OCI-M2 (cell line): ENCODE measurements around the gene ABHD3.
"Not testable (repeated sequence)": the region's sequence is repeated elsewhere in the genome, so short reads cannot be mapped to it uniquely, and the experiment has no call there.

Experiments used
- DNase-seq: peaks from one replicate; lab custom pipeline; 2025; ENCODE audit not compliant: unreplicated experiment; lab: John Stamatoyannopoulos, UW

Gene ABHD3

DNA sequence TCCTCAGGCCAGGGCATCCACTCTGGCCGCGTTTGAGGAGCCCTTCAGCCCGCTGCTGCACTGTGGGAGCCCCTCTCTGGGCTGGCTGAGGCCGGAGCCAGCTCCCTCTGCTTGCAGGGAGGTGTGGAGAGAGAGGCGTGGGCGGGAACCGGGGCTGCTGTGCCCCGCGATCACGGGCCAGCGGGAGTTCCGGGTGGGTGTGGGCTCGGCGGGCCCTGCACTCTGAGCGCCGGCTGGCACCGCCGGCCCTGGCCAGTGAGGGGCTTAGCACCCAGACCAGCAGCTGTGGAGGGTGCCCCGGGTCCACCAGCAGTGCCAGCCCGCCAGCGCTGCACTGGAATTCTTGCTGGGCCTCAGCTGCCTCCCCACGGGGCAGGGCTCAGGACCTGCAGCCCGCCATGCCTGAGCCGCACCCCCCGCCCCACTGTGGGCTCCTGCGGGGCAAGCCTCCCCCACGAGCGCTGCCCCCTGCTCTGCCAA, 1.9 kb upstream of the ABHD3 start:
- no peak for DNase-seq

GRCh38 chr18:21703241-21703820, 1.2 kb downstream of the ABHD3 start:
- DNase-seq, result no peak

GRCh38 chr18:21702602-21703001, 2.0 kb downstream of the ABHD3 start:
- DNase-seq, result no peak

- DNase-seq, result no peak
Observed at GRCh38 chr18:21701621-21702020, 3.0 kb downstream of the ABHD3 start.

DNA sequence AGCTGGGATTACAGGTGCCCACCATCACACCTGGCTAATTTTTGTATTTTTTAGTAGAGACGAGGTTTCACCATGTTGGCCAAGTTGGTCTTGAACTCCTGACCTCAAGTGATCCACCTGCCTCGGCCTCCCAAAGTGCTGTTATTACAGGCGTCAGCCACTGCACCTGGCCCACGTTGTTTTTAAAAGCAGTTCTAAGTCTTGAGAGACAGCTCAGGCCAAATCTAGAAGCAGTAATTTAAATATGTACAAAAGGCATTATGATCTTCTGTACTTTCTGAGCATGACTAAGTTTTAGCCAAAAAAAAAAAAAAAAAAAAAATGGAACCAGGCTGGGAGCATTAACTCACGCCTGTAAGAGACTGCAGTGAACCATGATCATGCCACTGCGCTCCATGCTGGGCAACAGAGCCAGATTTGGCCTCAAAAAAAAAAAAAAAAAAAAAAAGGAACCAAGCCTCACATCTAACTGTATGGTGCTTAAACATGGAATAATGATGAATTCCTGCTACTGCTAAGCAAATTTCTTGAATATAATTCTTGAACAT, 4.0 kb downstream of the ABHD3 start:
- DNase-seq, result no peak

GRCh38 chr18:21693322-21693721, 11.3 kb downstream of the ABHD3 start:
- DNase-seq, result no peak

DNA sequence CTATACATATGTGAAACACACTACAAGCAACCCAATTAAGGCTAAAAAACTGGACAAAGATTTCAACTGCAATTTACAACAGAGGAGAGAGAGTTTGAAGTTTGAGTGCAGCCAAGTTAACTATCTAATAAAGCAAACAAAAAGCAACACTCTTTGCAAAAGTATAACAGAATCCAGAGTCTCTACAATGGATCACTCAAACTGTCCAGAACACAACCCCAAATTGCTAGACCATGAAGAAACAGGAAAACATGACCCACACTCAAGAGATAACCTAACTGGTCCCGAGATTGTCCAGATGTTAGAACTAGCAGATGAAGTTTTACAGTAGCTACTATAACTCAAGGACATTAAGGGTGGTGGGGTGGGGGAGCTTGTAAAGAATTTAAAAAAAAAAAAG, 14.8 kb downstream of the ABHD3 start:
- no peak for DNase-seq

- DNase-seq, result peak; percentile 29
Observed at GRCh38 chr18:21686282-21687105, 18.1 kb downstream of the ABHD3 start.

- DNase-seq, result not testable (repeated sequence)
Observed at GRCh38 chr18:21685556-21685981, 19.0 kb downstream of the ABHD3 start.

- no peak for DNase-seq
Observed at GRCh38 chr18:21684731-21685130, 19.8 kb downstream of the ABHD3 start.

GRCh38 chr18:21682371-21683051, 22.1 kb downstream of the ABHD3 start:
- no peak for DNase-seq

- DNase-seq, result no peak
Observed at GRCh38 chr18:21680161-21680560, 24.4 kb downstream of the ABHD3 start.

DNA sequence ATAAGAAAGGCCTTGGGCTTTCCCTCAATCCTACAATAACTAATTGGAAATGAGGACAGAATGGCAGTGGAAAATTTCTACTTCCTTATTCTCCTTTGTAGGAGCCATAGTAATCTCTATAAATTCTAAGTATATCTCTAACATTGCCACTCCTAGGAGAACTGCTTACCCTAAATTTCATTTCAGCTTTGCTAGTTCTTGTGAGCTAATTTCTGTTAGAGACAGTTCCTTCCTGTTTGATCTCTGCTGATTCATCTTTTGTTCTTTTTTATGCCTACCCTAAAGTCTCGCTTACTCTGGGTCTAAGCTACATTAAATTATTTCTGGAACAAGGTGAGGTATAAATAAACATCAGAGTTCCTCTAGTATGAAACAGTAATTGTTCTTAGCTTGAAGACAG, 25.7 kb downstream of the ABHD3 start:
- no peak for DNase-seq

- not testable (repeated sequence) for DNase-seq
Observed at GRCh38 chr18:21675354-21675753, 29.2 kb downstream of the ABHD3 start.

- DNase-seq, result no peak
Observed at GRCh38 chr18:21672521-21673267, 31.9 kb downstream of the ABHD3 start.

DNA sequence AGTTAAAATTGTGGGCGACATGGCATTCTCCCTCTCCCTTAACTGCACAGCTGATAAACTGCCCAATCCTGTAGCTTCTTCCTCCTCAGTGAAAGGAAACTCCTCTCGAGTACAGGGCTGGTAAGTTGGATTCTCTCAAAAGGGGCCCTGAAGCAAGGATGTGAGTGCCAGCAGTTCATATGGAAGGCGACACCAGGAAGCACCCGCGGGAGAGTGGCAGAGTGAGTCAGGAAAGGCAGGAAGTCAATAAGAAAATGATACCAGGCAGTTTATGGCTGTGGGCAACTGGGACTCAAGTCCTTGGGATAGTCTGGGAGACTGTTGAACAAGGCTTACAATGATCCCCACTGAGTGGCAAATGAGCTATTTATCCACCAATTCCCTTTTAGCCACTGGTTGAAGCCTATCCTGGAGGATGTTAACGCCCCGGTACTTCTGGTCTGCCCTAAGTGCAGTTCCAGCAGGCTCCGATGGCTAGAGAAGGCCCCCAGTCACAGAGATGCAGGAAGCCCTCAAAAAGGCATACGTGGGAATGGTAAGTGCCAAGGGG, 34.8 kb downstream of the ABHD3 start:
- no peak for DNase-seq

DNA sequence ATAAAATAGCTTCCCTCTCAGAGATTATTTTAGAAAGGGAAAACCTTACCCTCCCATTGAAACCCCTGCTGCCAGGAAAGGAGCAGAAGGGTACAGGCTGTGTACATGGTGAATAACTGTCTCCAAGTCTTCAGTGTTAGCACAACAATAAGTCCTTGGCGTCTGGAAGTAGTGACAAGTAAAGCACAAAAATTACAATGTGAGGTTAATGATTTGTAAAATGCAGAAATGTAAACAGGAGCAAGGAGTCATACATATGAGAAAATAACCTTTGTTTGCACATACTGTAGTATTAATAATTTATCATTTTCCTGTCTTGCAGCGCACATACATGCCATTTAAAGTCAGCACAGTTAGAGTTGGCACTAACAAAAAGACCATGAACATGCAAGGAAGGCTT, 40.5 kb downstream of the ABHD3 start:
- DNase-seq, result no peak

GRCh38 chr18:21663578-21663977, 41.0 kb downstream of the ABHD3 start:
- no peak for DNase-seq

GRCh38 chr18:21662581-21662980, 42.0 kb downstream of the ABHD3 start:
- DNase-seq, result no peak

DNA sequence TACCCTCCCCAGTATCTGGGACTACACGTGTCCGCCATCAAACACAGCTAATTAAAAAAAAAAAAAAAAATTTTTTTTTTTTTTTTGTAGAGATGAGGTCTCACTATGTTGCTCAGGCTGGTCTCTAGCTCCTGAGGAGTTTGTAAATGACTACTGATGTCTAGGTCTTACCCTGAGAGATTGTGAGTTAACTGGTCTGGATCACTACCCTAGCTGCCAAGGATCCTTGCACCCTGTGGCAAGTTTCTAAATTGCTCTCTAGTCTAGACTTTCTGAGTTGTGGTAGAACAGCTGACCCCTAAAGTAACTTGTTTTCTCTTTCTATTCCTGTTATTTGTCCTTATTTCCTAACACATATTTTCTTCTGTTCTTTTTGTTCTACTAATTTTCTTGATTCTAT, 44.5 kb downstream of the ABHD3 start:
- no peak for DNase-seq

DNA sequence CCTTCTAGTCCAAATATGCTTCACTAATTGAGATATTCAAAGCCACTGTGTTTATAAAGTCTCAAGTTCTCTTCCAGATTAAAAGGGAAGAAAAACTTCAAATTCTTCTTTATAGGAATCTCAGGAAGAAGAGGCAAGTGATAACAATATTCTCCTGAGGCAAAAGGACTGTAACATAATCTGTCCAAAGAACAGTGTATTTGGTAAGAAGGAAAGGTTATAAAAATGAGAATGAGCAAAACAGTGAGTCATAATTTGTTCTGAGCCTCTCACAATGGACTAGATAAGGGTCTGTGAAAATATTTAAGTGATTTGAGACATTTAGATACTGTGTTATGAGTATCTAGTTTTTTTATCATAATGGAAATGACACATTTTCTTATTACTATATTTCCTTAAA, 48.2 kb downstream of the ABHD3 start:
- DNase-seq, result no peak
